HG03097 (cell line): ENCODE data around the gene RFC4.
"Not testable (repeated sequence)": the region's sequence is repeated elsewhere in the genome, so short reads cannot be mapped to it uniquely, and the experiment has no call there.

ENCODE experiments used
- ATAC-seq: cut with Tn5 transposase; IDR thresholded peaks from one replicate; pipeline ENCODE4 v1.9.1; 2021; ENCODE audit not compliant: unreplicated experiment, low FRiP score

Gene RFC4

DNA sequence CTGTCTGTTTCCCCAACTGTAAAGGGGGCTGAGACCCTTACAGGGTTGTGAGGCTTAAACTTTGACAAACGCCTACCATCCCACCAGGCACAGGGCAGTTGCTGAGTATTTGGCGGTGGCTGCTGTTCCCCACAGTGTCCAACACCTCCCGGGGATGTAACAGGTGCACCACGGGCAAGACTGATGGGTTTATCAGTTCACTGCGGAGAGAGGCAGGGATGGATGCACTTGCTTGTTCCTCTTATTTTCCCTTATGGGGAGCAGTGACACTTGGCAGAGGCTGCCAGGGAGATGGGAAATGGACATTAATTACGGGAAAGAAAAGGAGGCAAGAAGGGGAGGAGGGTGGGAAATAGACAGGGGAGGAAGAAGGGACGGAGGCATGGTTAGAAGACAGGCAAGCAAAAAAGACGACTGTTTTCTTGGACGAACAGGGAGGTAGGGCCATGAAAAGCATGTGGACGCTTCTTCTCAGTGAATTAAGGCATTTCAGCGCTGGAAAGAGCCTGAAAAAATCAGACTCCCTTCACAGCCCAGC is 19.7 kb upstream of the RFC4 start:
- ATAC-seq: no peak

GRCh38 chr3:186825294-186825821 is 19.1 kb upstream of the RFC4 start:
- no peak for ATAC-seq

DNA sequence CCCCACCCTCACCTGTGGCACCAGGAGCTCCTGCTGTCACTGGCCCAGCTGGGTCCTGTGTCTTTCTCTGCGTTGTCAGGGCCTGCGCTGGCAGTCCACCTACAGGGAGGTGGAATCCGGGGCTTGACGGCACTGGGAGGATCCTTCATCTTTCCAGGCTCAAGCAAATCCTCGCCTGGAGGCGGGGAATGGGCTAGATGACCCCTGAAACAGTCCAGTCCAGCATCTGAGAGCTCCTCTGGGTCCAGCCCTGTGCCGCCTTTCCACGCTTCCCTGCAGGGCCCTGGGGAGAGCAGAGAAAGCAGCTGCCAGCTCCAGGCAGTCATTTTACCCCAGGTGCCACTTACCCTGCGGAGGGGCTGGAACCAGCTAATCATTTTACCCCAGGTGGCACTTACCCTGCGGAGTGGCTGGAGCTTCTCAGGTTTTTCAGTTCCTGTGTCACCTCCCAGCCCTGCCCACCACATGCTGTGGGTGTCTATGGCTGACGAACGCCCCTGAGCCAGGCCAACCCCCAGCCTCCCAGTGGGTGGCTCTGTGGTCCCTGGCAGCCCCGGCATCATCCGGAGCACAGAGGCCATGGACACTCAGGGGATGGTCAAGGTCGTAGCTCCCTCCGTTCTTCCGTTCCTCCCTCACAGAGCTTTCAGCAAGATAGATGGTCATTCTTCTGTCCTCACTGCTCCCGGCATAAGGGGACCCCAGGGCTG is 18.3 kb upstream of the RFC4 start:
- no peak for ATAC-seq

GRCh38 chr3:186823386-186823785 is 17.1 kb upstream of the RFC4 start:
- ATAC-seq: no peak

DNA sequence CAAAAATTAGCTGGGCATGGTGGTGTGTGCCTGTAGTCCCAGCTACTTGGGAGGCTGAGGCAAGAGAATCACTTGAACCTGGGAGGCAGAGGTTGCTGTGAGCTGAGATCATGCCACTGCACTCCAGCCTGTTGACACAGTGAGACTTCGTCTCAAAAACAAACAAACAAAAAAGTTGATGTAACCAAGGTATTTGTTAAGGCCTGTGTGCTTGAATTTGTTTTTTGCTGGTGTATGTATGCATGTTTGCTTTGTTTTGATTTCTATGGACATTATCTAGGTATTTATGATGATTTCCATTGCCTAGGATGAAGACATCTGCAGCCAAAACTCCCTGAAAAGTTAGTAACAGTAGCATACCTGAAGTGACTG is 16.1 kb upstream of the RFC4 start:
- ATAC-seq: not testable (repeated sequence)

DNA sequence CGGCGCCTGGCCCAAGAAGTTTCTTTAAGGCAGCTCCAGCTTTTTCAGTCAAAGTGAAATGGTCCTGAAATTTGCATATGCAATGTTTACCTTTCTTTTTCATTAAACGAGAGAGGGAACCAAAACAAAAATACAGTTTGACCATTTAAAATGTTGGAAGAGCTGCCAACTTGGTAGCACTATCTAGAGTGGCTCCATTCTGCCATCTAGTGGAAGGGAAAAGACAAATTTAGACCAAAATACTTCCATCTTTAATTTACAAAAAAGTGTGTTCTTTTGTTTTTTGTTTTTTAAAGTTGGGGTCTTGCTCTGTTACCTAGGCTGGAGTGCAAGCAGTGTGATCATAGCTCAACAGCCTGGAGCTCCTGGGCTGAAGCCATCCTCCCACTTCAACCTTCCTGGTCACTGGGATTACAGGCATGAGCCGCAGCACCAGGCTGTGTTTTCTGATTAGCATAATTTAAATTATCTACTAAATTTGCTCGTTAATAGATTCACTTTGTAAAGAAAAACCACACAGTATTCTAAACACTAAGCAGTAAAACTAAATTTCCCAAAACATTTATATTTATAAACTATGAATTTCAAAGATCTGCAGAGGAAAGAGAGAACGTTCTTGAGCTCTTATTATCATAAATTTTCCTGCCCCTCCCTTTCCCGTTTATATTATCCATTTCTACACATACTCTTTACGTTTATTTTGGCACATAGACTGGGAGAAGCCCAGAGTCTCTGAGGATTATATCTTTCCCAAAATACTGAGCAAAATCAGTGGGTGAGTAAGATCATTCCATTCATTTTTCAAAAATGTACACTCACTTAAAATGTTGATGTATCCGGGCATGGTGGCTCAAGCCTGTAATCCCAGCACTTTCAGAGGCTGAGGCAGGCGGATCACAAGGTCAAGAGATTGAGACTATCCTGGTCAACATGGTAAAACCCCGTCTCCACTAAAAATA is 15.4 kb upstream of the RFC4 start:
- ATAC-seq: no peak

- no peak for ATAC-seq
Measured at GRCh38 chr3:186818956-186819355, 12.7 kb upstream of the RFC4 start.

DNA sequence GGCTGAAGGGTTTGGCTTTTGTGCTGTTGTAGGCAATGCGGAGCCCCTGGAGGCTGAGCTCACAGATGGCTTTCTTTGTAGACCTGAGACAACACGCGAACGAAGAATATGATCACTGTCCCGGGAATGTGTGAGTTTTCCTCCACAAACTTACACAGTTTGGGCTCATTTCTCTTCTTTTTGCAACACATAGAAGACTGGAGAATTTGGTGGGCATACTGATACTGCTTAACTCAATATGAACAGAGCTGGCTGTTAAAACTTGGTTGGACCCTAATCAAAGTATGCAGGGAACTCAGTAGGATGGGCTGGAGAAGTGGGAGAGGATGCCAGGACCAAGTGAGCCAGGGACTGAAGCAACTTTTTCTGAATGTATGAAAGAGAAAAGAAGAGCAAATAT is 12.2 kb upstream of the RFC4 start:
- ATAC-seq: no peak

DNA sequence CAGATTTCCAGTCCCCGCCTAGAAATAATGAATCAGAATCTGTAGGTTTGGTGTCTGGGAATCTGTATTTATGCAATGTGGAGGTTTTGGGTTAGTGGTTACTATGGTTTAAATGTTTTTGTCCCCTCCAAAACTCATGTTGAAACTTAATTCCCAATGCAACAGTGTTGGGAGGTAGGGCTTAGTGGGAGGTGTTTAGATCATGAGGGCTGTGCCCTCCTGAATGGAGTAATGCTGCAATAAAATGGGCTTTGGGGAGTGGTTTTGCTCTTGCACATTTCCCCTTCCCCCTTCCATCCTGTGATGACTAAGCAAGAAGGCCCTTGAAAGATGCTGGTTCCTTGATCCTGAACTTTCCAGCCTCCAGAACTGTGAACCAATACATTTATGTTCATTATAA is 9.2 kb upstream of the RFC4 start:
- no peak for ATAC-seq

DNA sequence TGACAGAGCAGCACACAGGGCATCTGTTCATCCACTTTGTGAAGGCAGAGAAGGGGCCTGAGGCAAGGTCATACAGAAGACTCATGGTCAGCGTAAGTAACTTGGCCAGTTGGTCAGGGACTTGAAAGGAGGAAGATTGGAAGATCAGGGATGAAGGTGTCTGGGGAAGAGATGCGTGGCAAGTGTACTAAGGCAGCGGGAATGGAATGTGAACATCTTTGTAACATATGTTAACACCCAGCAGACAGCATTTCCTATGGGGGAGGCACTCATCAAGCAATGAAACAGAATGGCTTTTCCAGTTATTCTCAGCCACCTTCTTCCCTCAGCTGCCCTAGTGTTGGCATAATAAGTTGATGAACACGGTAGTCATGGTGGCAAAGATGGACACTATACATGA is 7.8 kb upstream of the RFC4 start:
- no peak for ATAC-seq

GRCh38 chr3:186811313-186811712 is 5.0 kb upstream of the RFC4 start:
- ATAC-seq: not testable (repeated sequence)

- ATAC-seq: no peak
Measured at GRCh38 chr3:186810336-186810996, 4.2 kb upstream of the RFC4 start.

DNA sequence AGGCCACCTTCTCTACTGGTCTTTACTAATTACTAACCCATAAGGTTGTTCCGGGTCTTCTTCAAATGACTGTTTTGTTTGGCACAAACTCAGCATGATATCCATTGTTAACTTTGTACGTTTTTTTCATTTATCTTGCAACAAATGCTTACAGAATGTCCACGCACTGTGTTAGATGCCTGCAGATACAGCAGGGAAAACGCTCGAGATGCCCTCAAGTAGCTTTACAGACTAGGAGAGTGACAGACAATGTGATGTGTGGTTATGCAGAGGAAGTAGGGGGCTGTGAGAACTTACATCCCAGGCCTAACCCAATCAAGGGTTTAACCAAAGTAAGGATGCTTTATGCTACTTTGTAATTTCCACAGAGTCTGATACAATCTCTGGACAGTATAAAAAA is 949 bp upstream of the RFC4 start:
- no peak for ATAC-seq

DNA sequence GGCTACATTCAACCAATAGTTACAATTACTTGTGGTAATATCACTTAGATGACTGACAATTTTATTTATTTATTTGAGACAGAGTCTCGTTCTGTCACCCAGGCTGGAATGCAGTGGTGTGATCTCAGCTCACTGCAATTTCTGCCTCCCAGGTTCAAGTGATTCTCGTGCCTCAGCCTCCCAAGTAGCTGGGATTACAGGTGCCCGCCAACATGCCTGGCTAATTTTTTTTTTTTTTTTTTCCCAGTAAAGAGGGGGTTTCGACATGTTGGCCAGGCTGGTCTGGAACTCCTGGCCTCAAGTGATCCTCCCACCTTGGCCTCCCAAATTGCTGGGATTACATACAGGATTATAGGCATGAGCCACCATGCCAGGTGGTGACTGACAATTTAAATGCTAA is 2.8 kb downstream of the RFC4 start:
- not testable (repeated sequence) for ATAC-seq

DNA sequence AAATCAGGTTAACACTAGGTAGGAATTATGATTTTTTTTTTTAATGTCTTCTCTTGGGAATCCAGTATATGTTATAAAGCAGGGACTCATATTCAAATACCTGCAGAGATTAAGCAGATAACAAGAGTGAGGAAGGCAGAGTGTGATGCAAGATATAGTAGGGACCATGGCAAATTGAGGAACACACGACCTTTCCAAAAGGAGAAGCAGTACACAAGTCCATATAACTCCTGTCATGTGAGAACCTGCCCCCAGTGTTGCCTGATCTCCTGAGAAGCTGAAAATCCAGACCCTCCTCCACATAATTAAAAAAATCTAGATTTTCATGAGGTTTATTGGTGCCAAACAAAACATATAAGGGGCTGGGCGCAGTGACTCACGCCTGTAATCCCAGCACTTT is 3.6 kb downstream of the RFC4 start:
- ATAC-seq: no peak

- no peak for ATAC-seq
Measured at GRCh38 chr3:186800285-186800684, 6.0 kb downstream of the RFC4 start.

DNA sequence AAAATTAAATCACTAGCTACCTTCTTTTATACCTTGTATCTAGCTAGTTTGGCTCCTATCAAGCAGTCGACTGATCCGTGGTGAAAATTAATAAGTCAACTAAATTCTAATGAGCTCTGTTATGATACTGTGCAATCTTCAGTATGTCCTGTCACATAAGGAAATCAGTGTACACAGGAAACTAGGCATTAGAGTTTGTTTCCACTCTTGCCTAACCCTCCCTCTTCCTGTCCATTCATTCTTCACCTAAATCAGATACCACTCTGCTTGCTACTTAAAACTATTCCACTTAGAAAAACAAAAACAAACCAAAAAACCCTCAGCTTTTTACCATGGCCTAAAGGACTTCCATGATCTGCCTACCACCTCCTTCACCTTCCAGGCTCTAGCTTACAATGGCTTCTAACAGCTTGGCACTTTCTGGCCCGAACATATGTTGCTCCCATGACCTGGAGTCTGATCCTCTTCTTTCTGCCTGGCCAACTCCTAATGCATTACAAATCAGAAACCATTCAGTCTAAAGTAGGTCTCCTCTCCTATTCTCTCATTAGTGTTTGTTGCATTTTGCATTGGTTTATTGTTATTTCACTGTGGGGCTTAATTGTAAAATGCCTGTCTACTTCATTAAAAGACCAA is 7.9 kb downstream of the RFC4 start:
- no peak for ATAC-seq

- no peak for ATAC-seq
Measured at GRCh38 chr3:186790261-186790981, 15.9 kb downstream of the RFC4 start.

GRCh38 chr3:186789554-186790260 is 16.6 kb downstream of the RFC4 start:
- no peak for ATAC-seq
